ENCODE measurements around the gene NKX1-1. TPM values are rescaled to one million over a fixed set of nuclear protein-coding genes. Genes with fewer than 3 reads are reported as not detected.
"Not testable (repeated sequence)": the region's sequence is repeated elsewhere in the genome, so short reads cannot be mapped to it uniquely, and the experiment has no call there.

The NKX1-1 gene
- total and polyA plus RNA-seq, 2 donors (not counting 1 experiment from before 2014, with no cell fraction given): not detected

GRCh38 chr4:1446502-1447386, 40.5 kb upstream of the NKX1-1 start:
- Histone ChIP-seq H3K79me2 (ENCODE audit: control insufficient read depth, insufficient read depth, low read length) (no peaks in the 10 kb centered on the region), H3K9me3 (ENCODE audit: control insufficient read depth, insufficient read depth, low read depth, low read length) (no peaks in the 10 kb centered on the region), H3K27ac (ENCODE audit: insufficient read depth, low read length) (no peak overlapping the region), H3K36me3 (ENCODE audit: control insufficient read depth, insufficient read depth, low read length) (no peaks in the 10 kb centered on the region), H3K4me3 (replicated peaks in 1 of 4; ENCODE audit: control extremely low read depth in 1 of 4, insufficient read depth in 1 of 4, low read depth in 3 of 4, low read length in 4 of 4) (no peak overlapping the region), H3K4me1 (ENCODE audit: control insufficient read depth, extremely low read depth, insufficient read depth, low read length) (no peaks in the 10 kb centered on the region), H3K4me2 (ENCODE audit: extremely low read depth, insufficient read depth, low read length) (no peak overlapping the region), H4K20me1 (ENCODE audit: control insufficient read depth, extremely low read depth, insufficient read depth, low read length) (no peaks in the 10 kb centered on the region), H3K9ac (ENCODE audit: insufficient read depth, low read length) (no peak overlapping the region), H2AFZ (ENCODE audit: low read length) (no peak overlapping the region), H3K27me3 (ENCODE audit: control insufficient read depth, insufficient read depth, low read length) (no peaks in the 10 kb centered on the region)
- TF ChIP-seq EZH2 (IDR thresholded peaks at IDR 0.05; ENCODE audit: low read length, missing control alignments): no peak
- TF ChIP-seq CTCF (conservative IDR thresholded peaks at IDR 0.05 in 1 of 2, IDR thresholded peaks at IDR 0.05 in 1 of 2; ENCODE audit: low read depth in 1 of 2, low read length in 2 of 2): no peak
- DNase-seq (ENCODE audit: low read depth in 2 of 2): no peak

GRCh38 chr4:1445716-1446445, 39.6 kb upstream of the NKX1-1 start:
- no peak for DNase-seq (ENCODE audit: low read depth in 2 of 2)
- Histone ChIP-seq H3K79me2 (ENCODE audit: control insufficient read depth, insufficient read depth, low read length) (no peaks in the 10 kb centered on the region), H3K4me2 (ENCODE audit: extremely low read depth, insufficient read depth, low read length) (no peak overlapping the region), H3K36me3 (ENCODE audit: control insufficient read depth, insufficient read depth, low read length) (no peaks in the 10 kb centered on the region), H2AFZ (ENCODE audit: low read length) (no peak overlapping the region), H3K9ac (ENCODE audit: insufficient read depth, low read length) (no peak overlapping the region), H3K27me3 (ENCODE audit: control insufficient read depth, insufficient read depth, low read length) (no peaks in the 10 kb centered on the region), H3K4me3 (replicated peaks in 1 of 4; ENCODE audit: control extremely low read depth in 1 of 4, insufficient read depth in 1 of 4, low read depth in 3 of 4, low read length in 4 of 4) (no peak overlapping the region), H3K27ac (ENCODE audit: insufficient read depth, low read length) (no peak overlapping the region), H3K9me3 (ENCODE audit: control insufficient read depth, insufficient read depth, low read depth, low read length) (no peaks in the 10 kb centered on the region), H4K20me1 (ENCODE audit: control insufficient read depth, extremely low read depth, insufficient read depth, low read length) (no peaks in the 10 kb centered on the region), H3K4me1 (ENCODE audit: control insufficient read depth, extremely low read depth, insufficient read depth, low read length) (no peaks in the 10 kb centered on the region)
- no peak for TF ChIP-seq CTCF (conservative IDR thresholded peaks at IDR 0.05 in 1 of 2, IDR thresholded peaks at IDR 0.05 in 1 of 2; ENCODE audit: low read depth in 1 of 2, low read length in 2 of 2)

GRCh38 chr4:1443688-1444172, 37.5 kb upstream of the NKX1-1 start:
- not testable (repeated sequence) for H3K27me3 ChIP-seq (ENCODE audit: control insufficient read depth, insufficient read depth, low read length); DNase-seq (ENCODE audit: low read depth in 2 of 2); H3K36me3 ChIP-seq (ENCODE audit: control insufficient read depth, insufficient read depth, low read length); H3K4me1 ChIP-seq (ENCODE audit: control insufficient read depth, extremely low read depth, insufficient read depth, low read length); H3K4me3 ChIP-seq (replicated peaks in 1 of 4; ENCODE audit: control extremely low read depth in 1 of 4, insufficient read depth in 1 of 4, low read depth in 3 of 4, low read length in 4 of 4); H3K79me2 ChIP-seq (ENCODE audit: control insufficient read depth, insufficient read depth, low read length); H3K9ac ChIP-seq (ENCODE audit: insufficient read depth, low read length); H3K27ac ChIP-seq (ENCODE audit: insufficient read depth, low read length); H3K9me3 ChIP-seq (ENCODE audit: control insufficient read depth, insufficient read depth, low read depth, low read length); H4K20me1 ChIP-seq (ENCODE audit: control insufficient read depth, extremely low read depth, insufficient read depth, low read length); H3K4me2 ChIP-seq (ENCODE audit: extremely low read depth, insufficient read depth, low read length); H2AFZ ChIP-seq (ENCODE audit: low read length)
